Brain microvascular endothelial cell (primary cell): ENCODE data around the gene FAHD1.

ENCODE experiments used
- DNase-seq: peaks from one replicate; pipeline ENCODE4 v3.0.0-alpha.2; 2020
- H3K27ac ChIP-seq: fragments of 250-450 bp; sonication (Bioruptor Pico); 2 replicates; pipeline ENCODE4 v1.5.1; 2020; ENCODE audit warnings: mild to moderate bottlenecking, moderate library complexity
- H3K27me3 ChIP-seq: fragments of 250-450 bp; sonication (Bioruptor Pico); replicated peaks from 2 replicates; pipeline ENCODE4 v1.5.1; 2020; ENCODE audit warnings: mild to moderate bottlenecking
- H3K36me3 ChIP-seq: fragments of 250-450 bp; sonication (Bioruptor Pico); replicated peaks from 2 replicates; pipeline ENCODE4 v1.5.1; 2020; ENCODE audit warnings: mild to moderate bottlenecking
- H3K4me3 ChIP-seq: 2 replicates; pipeline ENCODE4 v1.5.1; 2011; ENCODE audit warnings: low read depth, mild to moderate bottlenecking, control low read depth, low read length, moderate library complexity
- CTCF ChIP-seq: IDR thresholded peaks from 2 replicates; pipeline ENCODE4 v1.5.1; 2011; ENCODE audit warnings: low read depth, mild to moderate bottlenecking, moderate library complexity, low read length, control low read depth, inconsistent platforms; ENCODE audit errors: missing control alignments
- in situ Hi-C: cut with HindIII; loops from 2 replicates; pipeline ENCODE4 v1.10.0; 2017; ENCODE audit warnings: low sequenced_read_pairs, low pct_ligation_motif_present

FAHD1 gene

GRCh38 chr16:1821861-1822611 lies 5.0 kb upstream of the FAHD1 start:
- no peak for DNase-seq
- no peak for TF ChIP-seq CTCF
- no peaks in the 10 kb centered on the region for H3K27me3 ChIP-seq
- H3K36me3 ChIP-seq: no peaks in the 10 kb centered on the region
- in situ Hi-C loops: no loop called here
- H3K4me3 ChIP-seq: no peak overlapping the region
- H3K27ac ChIP-seq: no peak overlapping the region

GRCh38 chr16:1822801-1823200 lies 4.2 kb upstream of the FAHD1 start:
- DNase-seq: no peak
- Histone ChIP-seq H3K36me3 (no peaks in the 10 kb centered on the region), H3K4me3 (no peak overlapping the region), H3K27me3 (no peaks in the 10 kb centered on the region), H3K27ac (no peak overlapping the region)
- in situ Hi-C loops: no loop called here
- TF ChIP-seq CTCF: no peak

- Histone ChIP-seq H3K27ac (no peak overlapping the region), H3K36me3 (peaks cover under 1% of the 10 kb centered on the region), H3K27me3 (no peaks in the 10 kb centered on the region), H3K4me3 (no peak overlapping the region)
- in situ Hi-C loops: no loop called here
- TF ChIP-seq CTCF: peak; percentile 58
- peak; percentile 37 for DNase-seq
Measured at GRCh38 chr16:1823821-1824220, 3.2 kb upstream of the FAHD1 start.

GRCh38 chr16:1825381-1825863 lies 1.6 kb upstream of the FAHD1 start:
- Histone ChIP-seq H3K4me3 (peak overlapping the region; percentile 98), H3K27ac (no peak overlapping the region), H3K27me3 (no peaks in the 10 kb centered on the region), H3K36me3 (peaks cover 4% of the 10 kb centered on the region)
- DNase-seq: no peak
- TF ChIP-seq CTCF: no peak
- in situ Hi-C loops: no loop called here

GRCh38 chr16:1825864-1826690 lies 929 bp upstream of the FAHD1 start:
- DNase-seq: no peak
- Histone ChIP-seq H3K27me3 (no peaks in the 10 kb centered on the region), H3K4me3 (peak overlapping the region; percentile 98), H3K36me3 (peaks cover 4% of the 10 kb centered on the region), H3K27ac (no peak overlapping the region)
- TF ChIP-seq CTCF: no peak
- in situ Hi-C loops: no loop called here
